Gastroesophageal sphincter (tissue), 4 donors: ENCODE data around the gene JOSD2. TPM values are rescaled to one million over a fixed set of nuclear protein-coding genes. Genes with fewer than 3 reads are reported as not detected.

Experiments used
- ATAC-seq: fragments of 150-250 bp; one replicate; pipeline ENCODE4 v1.9.1; 2016; ENCODE audit warnings: mild to moderate bottlenecking, moderate library complexity
- H3K27ac ChIP-seq, 4 donors: fragments of 200-600 bp; sonication (generic) in 3 of 4; 1 replicate in 3 of 4; 2 replicates in 1 of 4; pipeline ENCODE4 v1.5.1; 2016 to 2019
- H3K27me3 ChIP-seq: fragments of 200-600 bp; sonication (generic); one replicate; pipeline ENCODE4 v1.5.1; 2019
- H3K36me3 ChIP-seq, 2 donors: fragments of 200-600 bp; sonication (generic); one replicate each; pipeline ENCODE4 v1.5.1; 2019; ENCODE audit warnings: control low read depth in 1 of 2
- H3K4me1 ChIP-seq, 3 donors: fragments of 200-600 bp; sonication (generic); 1 replicate in 2 of 3; 2 replicates in 1 of 3; pipeline ENCODE4 v1.5.1; 2016 to 2019; ENCODE audit warnings: control low read depth in 2 of 3
- H3K4me3 ChIP-seq, 2 donors: fragments of 200-600 bp; sonication (generic); one replicate each; pipeline ENCODE4 v1.5.1; 2019; ENCODE audit warnings: mild to moderate bottlenecking in 1 of 2, moderate library complexity in 1 of 2
- H3K9me3 ChIP-seq, 3 donors: fragments of 200-600 bp; sonication (generic); one replicate each; pipeline ENCODE4 v1.5.1; 2017 to 2019; ENCODE audit warnings: control low read depth in 2 of 3
- EP300 ChIP-seq: sonication (generic); formaldehyde crosslinking; IDR thresholded peaks from one replicate; pipeline ENCODE4 v1.6.1; 2017; ENCODE audit warnings: antibody characterized with exemption, mild to moderate bottlenecking
- POLR2A ChIP-seq, 2 donors: fragments of 450-650 bp; IDR thresholded peaks; one replicate each; pipeline ENCODE4 v1.6.1; 2017; ENCODE audit warnings: antibody characterized with exemption in 2 of 2, mild to moderate bottlenecking in 2 of 2, moderate library complexity in 1 of 2
- POLR2AphosphoS5 ChIP-seq: sonication (generic); formaldehyde crosslinking; IDR thresholded peaks from one replicate; pipeline ENCODE4 v1.6.1; 2017; ENCODE audit warnings: antibody characterized with exemption
- WGBS, 2 donors: methylation state at CpG; one replicate each; pipeline ENCODE4 v1.1.5; 2018; ENCODE audit warnings: low coverage in 1 of 2; 5-methylcytosine and 5-hydroxymethylcytosine counted together
- total RNA-seq, 4 donors: library from RNA; depleted of rRNA; stranded (reverse); fragments of >200 nt; gene quantifications; one replicate each; pipeline ENCODE4 v1.1.0, GENCODE V29; 2016
- TF ChIP-seq, protein P1 (sequence below), 4 experiments: fragments of 200-600 bp in 2 of 4; fragments of 450-650 bp in 2 of 4; sonication (generic) in 1 of 4; IDR thresholded peaks; one replicate each; pipeline ENCODE4 v1.5.1; 2017 to 2019; ENCODE audit warnings: antibody characterized with exemption in 4 of 4, mild to moderate bottlenecking in 2 of 4, moderate library complexity in 2 of 4

The JOSD2 gene
- total RNA-seq, 4 donors from 2014 or later = 16.1 to 39.8 (median 26.1) TPM

DNA sequence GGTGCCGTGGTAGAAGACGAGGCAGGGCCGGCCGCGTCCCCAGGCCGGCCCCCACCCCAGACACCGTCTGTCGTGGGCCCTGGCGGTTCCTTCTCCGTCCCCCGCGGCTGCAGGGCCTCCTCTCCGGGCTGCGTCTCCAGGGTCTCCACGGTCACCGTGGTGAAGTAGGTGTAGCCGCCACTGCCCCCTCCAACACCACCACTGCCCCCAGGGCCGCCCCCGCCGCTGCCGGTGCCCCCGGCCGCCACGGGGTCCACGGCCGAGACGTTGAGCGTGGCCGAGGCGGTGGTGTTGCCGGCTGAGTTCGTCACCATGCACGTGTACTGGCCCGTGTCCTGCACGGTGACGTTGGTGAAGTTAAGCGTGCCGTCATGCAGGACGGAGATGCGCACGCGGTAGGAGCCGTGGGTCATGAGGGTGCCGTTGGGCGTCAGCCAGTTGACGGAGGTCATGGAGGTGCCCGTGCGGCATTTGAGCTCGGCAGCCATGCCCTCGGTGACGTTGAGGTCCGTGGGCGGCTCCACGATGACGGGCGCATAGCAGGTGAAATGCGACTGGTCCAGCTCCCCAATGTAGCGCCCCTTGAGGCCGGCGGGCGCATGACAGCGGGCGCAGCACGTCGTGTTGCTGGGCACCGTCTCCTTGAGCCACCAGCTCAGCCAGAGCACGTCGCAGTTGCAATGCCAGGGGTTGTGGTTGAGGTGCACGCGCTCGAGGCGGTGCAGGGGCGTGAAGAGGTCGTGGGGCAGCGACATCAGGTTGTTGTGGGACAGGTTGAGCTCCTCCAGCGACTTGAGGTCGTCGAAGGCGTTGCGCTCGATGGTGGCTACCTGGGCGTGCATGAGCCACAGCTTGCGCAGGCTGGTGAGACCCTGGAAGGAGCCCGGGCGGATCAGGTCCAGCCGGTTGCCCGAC, 7.4 kb upstream of the JOSD2 start:
- Histone ChIP-seq H3K27ac (no peak overlapping the region), H3K4me1 (no peaks in the 10 kb centered on the region), H3K27me3 (peaks cover 30% of the 10 kb centered on the region), H3K9me3 (no peaks in the 10 kb centered on the region), H3K4me3 (no peak overlapping the region), H3K36me3 (peaks cover 0 to 18% of the 10 kb centered on the region in 2 donors)
- WGBS, 2 donors = no CpG with 5 or more reads among the region's 87 CpGs
- ATAC-seq = no peak
- TF ChIP-seq EP300 (no peak), POLR2AphosphoS5 (no peak), POLR2A (IDR thresholded peaks at IDR 0.05) (no peak)
- TF ChIP-seq, protein P1, sequence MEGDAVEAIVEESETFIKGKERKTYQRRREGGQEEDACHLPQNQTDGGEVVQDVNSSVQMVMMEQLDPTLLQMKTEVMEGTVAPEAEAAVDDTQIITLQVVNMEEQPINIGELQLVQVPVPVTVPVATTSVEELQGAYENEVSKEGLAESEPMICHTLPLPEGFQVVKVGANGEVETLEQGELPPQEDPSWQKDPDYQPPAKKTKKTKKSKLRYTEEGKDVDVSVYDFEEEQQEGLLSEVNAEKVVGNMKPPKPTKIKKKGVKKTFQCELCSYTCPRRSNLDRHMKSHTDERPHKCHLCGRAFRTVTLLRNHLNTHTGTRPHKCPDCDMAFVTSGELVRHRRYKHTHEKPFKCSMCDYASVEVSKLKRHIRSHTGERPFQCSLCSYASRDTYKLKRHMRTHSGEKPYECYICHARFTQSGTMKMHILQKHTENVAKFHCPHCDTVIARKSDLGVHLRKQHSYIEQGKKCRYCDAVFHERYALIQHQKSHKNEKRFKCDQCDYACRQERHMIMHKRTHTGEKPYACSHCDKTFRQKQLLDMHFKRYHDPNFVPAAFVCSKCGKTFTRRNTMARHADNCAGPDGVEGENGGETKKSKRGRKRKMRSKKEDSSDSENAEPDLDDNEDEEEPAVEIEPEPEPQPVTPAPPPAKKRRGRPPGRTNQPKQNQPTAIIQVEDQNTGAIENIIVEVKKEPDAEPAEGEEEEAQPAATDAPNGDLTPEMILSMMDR (IDR thresholded peaks at IDR 0.05) = no peak

DNA sequence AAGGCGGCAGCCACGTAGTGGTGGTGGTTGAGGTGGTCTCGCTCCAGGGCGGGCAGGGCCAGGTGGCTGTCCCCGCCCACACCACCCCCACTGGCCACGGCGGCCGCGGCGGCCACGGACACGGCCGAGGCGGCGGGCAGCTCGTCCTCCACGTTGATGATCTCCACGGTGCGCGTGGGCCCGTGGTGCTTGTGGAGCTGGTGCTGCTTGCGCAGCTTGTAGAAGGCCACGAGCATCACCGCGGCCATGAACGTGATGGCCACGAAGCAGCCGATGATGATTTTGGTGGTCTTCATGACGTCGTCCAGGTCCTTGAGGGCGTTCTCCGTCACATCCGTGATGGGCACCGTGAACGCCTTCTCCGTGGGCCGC, 6.7 kb upstream of the JOSD2 start:
- H3K9me3 ChIP-seq = no peaks in the 10 kb centered on the region
- no CpG with 5 or more reads among the region's 37 CpGs for WGBS, 2 donors

DNA sequence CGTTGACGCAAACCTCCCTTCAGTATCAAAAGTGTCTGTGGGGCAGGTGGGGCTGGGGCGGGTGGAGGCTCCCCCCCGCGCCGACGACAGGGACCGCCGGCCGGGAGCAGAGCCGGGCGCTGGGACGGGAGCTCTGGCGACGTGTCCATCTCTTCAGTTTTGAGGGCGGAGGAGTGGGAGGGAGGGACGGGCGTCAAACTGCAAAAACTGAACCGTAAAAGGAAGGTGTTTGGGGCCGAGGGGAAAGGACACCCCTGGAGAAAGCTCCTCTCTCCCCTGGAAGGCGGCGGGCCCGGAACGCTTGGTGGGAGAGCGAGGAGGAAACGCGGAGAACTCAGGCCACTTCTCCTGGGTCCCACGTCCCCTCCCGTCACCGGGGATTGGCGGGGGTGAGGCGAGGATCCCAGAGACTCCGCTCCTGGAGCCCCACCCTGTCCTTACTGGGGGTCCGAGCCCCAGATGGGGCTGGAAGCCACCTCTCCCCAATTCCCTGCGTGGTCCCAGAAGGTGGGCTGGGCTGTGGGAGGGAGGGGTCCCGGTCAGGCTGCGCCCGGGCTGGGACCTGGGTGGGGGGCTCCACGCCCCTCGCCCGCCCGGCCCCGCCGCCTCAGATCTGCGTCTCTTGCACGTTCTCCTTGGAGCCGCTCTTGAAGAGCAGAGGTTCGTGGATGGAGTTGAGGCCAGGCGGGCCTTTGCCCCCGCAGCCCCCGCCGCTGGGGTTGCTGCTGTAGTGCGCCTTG, 6.1 kb upstream of the JOSD2 start:
- no peak overlapping the region for H3K4me3 ChIP-seq
- H3K27me3 ChIP-seq = peaks cover 30% of the 10 kb centered on the region
- no peaks in the 10 kb centered on the region for H3K9me3 ChIP-seq
- H3K36me3 ChIP-seq = peaks cover 0 to 18% of the 10 kb centered on the region in 2 donors
- H3K4me1 ChIP-seq = no peaks in the 10 kb centered on the region
- no peak for ATAC-seq
- H3K27ac ChIP-seq = no peak overlapping the region
- WGBS, 2 donors = 59% methylated on average over 13 of the region's 53 CpGs; no CpG with 5 or more reads in 1 of the 2 donors
- TF ChIP-seq, protein P1 (IDR thresholded peaks at IDR 0.05) = no peak
- no peak for TF ChIP-seq EP300
- TF ChIP-seq POLR2A (IDR thresholded peaks at IDR 0.05) = no peak
- no peak for TF ChIP-seq POLR2AphosphoS5

More for the DNA sequence above, 6.7 kb upstream of the JOSD2 start:
- peaks cover 30% of the 10 kb centered on the region for H3K27me3 ChIP-seq
- H3K4me1 ChIP-seq = no peaks in the 10 kb centered on the region
- peaks cover 0 to 18% of the 10 kb centered on the region in 2 donors for H3K36me3 ChIP-seq
- TF ChIP-seq, protein P1 (IDR thresholded peaks at IDR 0.05) = no peak
- TF ChIP-seq POLR2A (IDR thresholded peaks at IDR 0.05) = no peak
- TF ChIP-seq POLR2AphosphoS5 = no peak
- no peak for ATAC-seq
- no peak overlapping the region for H3K27ac ChIP-seq
- no peak overlapping the region for H3K4me3 ChIP-seq

DNA sequence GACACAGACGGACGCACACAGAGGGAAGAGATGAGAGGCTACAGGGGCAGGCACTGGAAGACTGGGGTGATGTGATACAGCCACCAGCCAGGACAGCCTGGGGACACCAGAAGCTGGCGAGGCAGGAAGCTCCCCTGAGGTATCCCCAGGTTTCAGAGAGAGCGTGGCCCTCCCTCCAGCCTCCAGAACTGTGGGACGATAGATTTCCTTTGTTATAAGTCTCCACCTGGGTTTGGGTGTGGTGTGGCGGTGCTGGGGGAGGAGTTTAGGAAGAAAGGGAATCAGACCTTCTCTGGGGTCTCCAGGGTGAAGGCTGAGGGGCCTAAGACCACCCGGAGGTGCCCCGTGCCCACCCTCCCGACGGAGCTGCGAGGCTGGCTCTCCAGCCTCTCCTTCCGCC, 5.5 kb upstream of the JOSD2 start:
- no peak for TF ChIP-seq POLR2AphosphoS5
- TF ChIP-seq, protein P1 (IDR thresholded peaks at IDR 0.05) = no peak
- no peak for TF ChIP-seq EP300
- no peak for TF ChIP-seq POLR2A (IDR thresholded peaks at IDR 0.05)
- Histone ChIP-seq H3K27ac (no peak overlapping the region), H3K9me3 (no peaks in the 10 kb centered on the region), H3K27me3 (peaks cover 30% of the 10 kb centered on the region), H3K36me3 (peaks cover 0 to 18% of the 10 kb centered on the region in 2 donors), H3K4me1 (peaks cover 0 to 6% (median 0%) of the 10 kb centered on the region in 3 donors), H3K4me3 (no peak overlapping the region)
- 45 to 62% methylated on average over 4 to 9 of the region's 12 CpGs for WGBS, 2 donors
- no peak for ATAC-seq
